ENCODE measurements around the gene ANHX. TPM values are rescaled to one million over a fixed set of nuclear protein-coding genes. Genes with fewer than 3 reads are reported as not detected.

The ANHX gene
- total and polyA plus RNA-seq, 2 of the 13 experiments (the other 11 are each of a cell fraction or from before 2014, with no cell fraction given) = not detected

- TF ChIP-seq ZNF574 (CRISPR knock-in tag; IDR thresholded peaks at IDR 0.05) (no peak), ZNF691 (CRISPR knock-in tag; IDR thresholded peaks at IDR 0.05; ENCODE audit: borderline replicate concordance, low read depth) (no peak), ZBTB10 (CRISPR knock-in tag; IDR thresholded peaks at IDR 0.05; ENCODE audit: borderline replicate concordance) (no peak)
Observed at GRCh38 chr12:133172491-133172890, 63.2 kb downstream of the ANHX start (continued).

Small RNA genes lying within 50 kb of the gene (small RNA-seq; reads per million reads assigned to genes)
- gene RF00019 (ENCODE audit: insufficient read depth in 2 of 3, insufficient read length in 3 of 3, low read depth in 2 of 3, low replicate concordance in 1 of 3) (0 reads per million in 3 experiments), gene RNU6-717P (ENCODE audit: insufficient read depth in 2 of 3, insufficient read length in 3 of 3, low read depth in 2 of 3, low replicate concordance in 1 of 3) (0 reads per million in 3 experiments)

Other genes with a start within 250 kb of the ANHX start
- 6.5 and 8.4 TPM in 2 replicates for gene ZNF26, start 249.5 kb downstream of the ANHX start, total RNA-seq (2016; rRNA removed; fragmentation: Illumina TruSeq; extraction: Trizol)
- 3.8 and 5.2 TPM in 2 replicates for gene ZNF26, start 249.5 kb downstream of the ANHX start, polyA plus RNA-seq (2011; rRNA removed)
- 21.2 and 21.8 TPM in 2 replicates for gene ZNF84, start 198.4 kb downstream of the ANHX start, total RNA-seq (2016; rRNA removed; fragmentation: Illumina TruSeq; extraction: Trizol)
- 15.5 and 18.2 TPM in 2 replicates for gene ZNF84, start 198.4 kb downstream of the ANHX start, polyA plus RNA-seq (2011; rRNA removed)
- 13.5 and 20.7 TPM in 2 replicates for gene ZNF140, start 155.0 kb downstream of the ANHX start, total RNA-seq (2016; rRNA removed; fragmentation: Illumina TruSeq; extraction: Trizol)
- 8.7 and 10.1 TPM in 2 replicates for gene ZNF140, start 155.0 kb downstream of the ANHX start, polyA plus RNA-seq (2011; rRNA removed)
- gene ZNF891, start 105.6 kb downstream of the ANHX start, total RNA-seq (2016; rRNA removed; fragmentation: Illumina TruSeq; extraction: Trizol) = 1.8 and 2.1 TPM in 2 replicates
- gene ZNF891, start 105.6 kb downstream of the ANHX start, polyA plus RNA-seq (2011; rRNA removed) = 1.3 and 1.4 TPM in 2 replicates
- 6.5 and 8.9 TPM in 2 replicates for gene ZNF10, start 105.2 kb downstream of the ANHX start, total RNA-seq (2016; rRNA removed; fragmentation: Illumina TruSeq; extraction: Trizol)
- 2.9 and 4.3 TPM in 2 replicates for gene ZNF10, start 105.2 kb downstream of the ANHX start, polyA plus RNA-seq (2011; rRNA removed)
- gene ZNF268, start 54.4 kb downstream of the ANHX start, total RNA-seq (2016; rRNA removed; fragmentation: Illumina TruSeq; extraction: Trizol) = 31.3 and 54.4 TPM in 2 replicates
- gene ZNF268, start 54.4 kb downstream of the ANHX start, polyA plus RNA-seq (2011; rRNA removed) = 7.6 and 9.0 TPM in 2 replicates